Heart left ventricle (tissue), 13 donors: Measurements from ENCODE around the gene OR52E5.

ENCODE experiments used
- POLR2A ChIP-seq, 2 donors: fragments of 450-650 bp; IDR thresholded peaks; one replicate each; pipeline ENCODE4 v1.6.1; 2017; ENCODE audit warnings: antibody characterized with exemption in 2 of 2, mild to moderate bottlenecking in 2 of 2, moderate library complexity in 2 of 2
- TF ChIP-seq, protein P1 (sequence below), 12 donors: fragments of 200-600 bp; sonication (generic) in 4 of 12; IDR thresholded peaks; one replicate each; pipeline versions ENCODE4 v1.5.0 to v1.8.0; 2018 to 2022; ENCODE audit warnings: antibody characterized with exemption in 12 of 12, mild to moderate bottlenecking in 5 of 12
- donor health status: ischemic (EF 13 %, LVEDD 7.1; RV severe dilation, severe dysfunction).
- donor health status: DM: no; HTN: yes; CAD: no.
- donor health status: DM: no; HTN: no; CAD: no.
- donor health status: ischemic (EF 25% LVEDD 6.9; RV normal size, moderate dysfunction).
- donor health status: ischemic (EF 25% LVEDD 5.7; RV mildly dilated, moderate dysfunction).
- donor health status: ischemic (EF 35%, LVEDD 5.7; RV mildly dilated, moderate dysfunction).
- donor health status: nonischemic (EF 11% LVEDD 7.7; RV severe dilation, severe dysfunction).
- donor health status: DM: yes; HTN: yes; CAD: no.
- donor health status: PGD.
- donor health status: ischemic (EF 29% LVEDD 5.4; RV normal size, mild dysfunction).
- donor health status: nonischemic (EF 23%, LVEDD 6.1; RV moderate dilation, normal function).

DNA sequence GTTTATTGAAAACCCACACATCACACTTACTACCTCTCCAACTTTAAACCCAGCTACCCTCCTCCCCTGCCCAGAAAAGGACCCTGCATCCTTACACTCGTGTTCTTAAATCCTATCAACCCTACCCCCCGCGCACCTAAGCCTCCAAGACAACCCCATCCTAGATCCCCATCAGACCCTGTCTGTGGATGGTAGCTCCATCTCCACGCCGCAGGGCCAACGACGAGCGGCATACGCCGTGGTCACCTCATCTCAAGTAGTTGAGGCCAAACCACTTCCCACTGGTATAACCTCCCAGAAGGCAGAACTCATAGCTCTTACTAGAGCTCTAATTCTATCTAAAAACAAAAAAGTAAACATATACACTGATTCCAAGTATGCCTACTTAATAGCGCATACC lies 39.7 kb downstream of the OR52E5 start:
- TF ChIP-seq, protein P1, sequence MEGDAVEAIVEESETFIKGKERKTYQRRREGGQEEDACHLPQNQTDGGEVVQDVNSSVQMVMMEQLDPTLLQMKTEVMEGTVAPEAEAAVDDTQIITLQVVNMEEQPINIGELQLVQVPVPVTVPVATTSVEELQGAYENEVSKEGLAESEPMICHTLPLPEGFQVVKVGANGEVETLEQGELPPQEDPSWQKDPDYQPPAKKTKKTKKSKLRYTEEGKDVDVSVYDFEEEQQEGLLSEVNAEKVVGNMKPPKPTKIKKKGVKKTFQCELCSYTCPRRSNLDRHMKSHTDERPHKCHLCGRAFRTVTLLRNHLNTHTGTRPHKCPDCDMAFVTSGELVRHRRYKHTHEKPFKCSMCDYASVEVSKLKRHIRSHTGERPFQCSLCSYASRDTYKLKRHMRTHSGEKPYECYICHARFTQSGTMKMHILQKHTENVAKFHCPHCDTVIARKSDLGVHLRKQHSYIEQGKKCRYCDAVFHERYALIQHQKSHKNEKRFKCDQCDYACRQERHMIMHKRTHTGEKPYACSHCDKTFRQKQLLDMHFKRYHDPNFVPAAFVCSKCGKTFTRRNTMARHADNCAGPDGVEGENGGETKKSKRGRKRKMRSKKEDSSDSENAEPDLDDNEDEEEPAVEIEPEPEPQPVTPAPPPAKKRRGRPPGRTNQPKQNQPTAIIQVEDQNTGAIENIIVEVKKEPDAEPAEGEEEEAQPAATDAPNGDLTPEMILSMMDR (IDR thresholded peaks at IDR 0.05) = no peak
- TF ChIP-seq POLR2A (IDR thresholded peaks at IDR 0.05) = no peak
